ENCODE data around the gene GIPR.

DNA sequence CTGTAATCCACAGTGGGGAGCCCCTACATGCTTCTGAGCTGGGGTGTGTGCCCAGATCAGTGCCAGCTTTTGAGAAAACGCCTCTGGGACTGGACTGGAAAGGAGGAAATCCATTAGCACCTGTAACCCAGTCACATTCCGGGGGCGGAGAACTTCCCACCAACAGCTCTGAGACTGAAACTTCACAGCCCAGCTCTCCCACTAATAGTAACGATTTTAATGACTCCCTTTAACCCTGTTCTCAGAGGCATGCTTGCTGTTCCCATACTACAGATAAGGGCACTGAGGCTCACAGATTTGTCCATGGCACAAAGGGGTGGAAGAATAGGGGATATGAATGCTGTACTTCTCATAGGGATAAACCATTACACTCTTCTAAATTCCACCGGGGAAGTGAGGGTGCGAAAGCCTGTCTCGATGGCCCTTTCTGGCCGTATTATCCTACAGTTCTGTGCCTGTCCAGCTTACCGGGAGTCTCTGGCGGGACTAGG, 61.8 kb downstream of the GIPR start:
- no peak for TF ChIP-seq EP300 (IDR thresholded peaks at IDR 0.05)
- no peak for TF ChIP-seq CTCF (IDR thresholded peaks at IDR 0.05)
- no peak for TF ChIP-seq POLR2A (IDR thresholded peaks at IDR 0.05)
